Heart left ventricle (tissue), 13 donors: ENCODE data around the gene GLIPR1L1.

Source experiments
- CTCF ChIP-seq, 12 donors: fragments of 200-600 bp; sonication (generic) in 4 of 12; IDR thresholded peaks; one replicate each; pipeline versions ENCODE4 v1.5.0 to v1.8.0; 2018 to 2022; ENCODE audit warnings: antibody characterized with exemption in 12 of 12, mild to moderate bottlenecking in 5 of 12
- POLR2A ChIP-seq, 2 donors: fragments of 450-650 bp; IDR thresholded peaks; one replicate each; pipeline ENCODE4 v1.6.1; 2017; ENCODE audit warnings: antibody characterized with exemption in 2 of 2, mild to moderate bottlenecking in 2 of 2, moderate library complexity in 2 of 2
- donor health status: ischemic (EF 13 %, LVEDD 7.1; RV severe dilation, severe dysfunction).
- donor health status: DM: no; HTN: yes; CAD: no.
- donor health status: DM: no; HTN: no; CAD: no.
- donor health status: ischemic (EF 25% LVEDD 6.9; RV normal size, moderate dysfunction).
- donor health status: ischemic (EF 25% LVEDD 5.7; RV mildly dilated, moderate dysfunction).
- donor health status: ischemic (EF 35%, LVEDD 5.7; RV mildly dilated, moderate dysfunction).
- donor health status: nonischemic (EF 11% LVEDD 7.7; RV severe dilation, severe dysfunction).
- donor health status: DM: yes; HTN: yes; CAD: no.
- donor health status: PGD.
- donor health status: ischemic (EF 29% LVEDD 5.4; RV normal size, mild dysfunction).
- donor health status: nonischemic (EF 23%, LVEDD 6.1; RV moderate dilation, normal function).

GRCh38 chr12:75419841-75420240 is 85.4 kb downstream of the GLIPR1L1 start:
- TF ChIP-seq POLR2A (IDR thresholded peaks at IDR 0.05) (no peak), CTCF (IDR thresholded peaks at IDR 0.05) (no peak)
